Caco-2 (cell line): ENCODE data around the gene MARCHF10. TPM values are rescaled to one million over a fixed set of nuclear protein-coding genes. Genes with fewer than 3 reads are reported as not detected.

ENCODE experiments used
- BruUV-seq: library from RNA; stranded (reverse); fragments of 400-500 nt; replicated peaks from 2 replicates; lab custom pipeline; 2021; lab: Mats Ljungman, UMichigan
- CTCF ChIA-PET: fragments of 300-600 bp; sonication (Branson Sonifier 250); formaldehyde crosslinking; loops from one replicate; lab custom pipeline; 2022; ENCODE audit warnings: antibody characterized with exemption; lab: Charles Lee
- POLR2A ChIA-PET: fragments of 300-600 bp; sonication (Branson Sonifier 250); formaldehyde crosslinking; loops from one replicate; lab custom pipeline; 2022; ENCODE audit warnings: antibody characterized with exemption; lab: Charles Lee
- DNase-seq, 2 experiments: peaks; one replicate each; pipeline versions ENCODE4 v3.0.0 to v3.0.0-alpha.2; 2020 to 2022
- H3K27me3 ChIP-seq: replicated peaks from 2 replicates; pipeline ENCODE4 v1.6.0; 2011; ENCODE audit warnings: low read length; ENCODE audit not compliant: control insufficient read depth, insufficient read depth
- H3K36me3 ChIP-seq: 2 replicates; pipeline ENCODE4 v1.5.1; 2011; ENCODE audit warnings: low read length; ENCODE audit not compliant: control insufficient read depth, insufficient read depth
- H3K4me1 ChIP-seq: fragments of 250-450 bp; sonication (Bioruptor Pico); 2 replicates; pipeline ENCODE4 v1.5.1; 2020; ENCODE audit warnings: mild to moderate bottlenecking
- H3K4me3 ChIP-seq: 2 replicates; pipeline ENCODE4 v1.5.1; 2011; ENCODE audit warnings: low read depth, mild to moderate bottlenecking, control low read depth, low read length
- H3K9me3 ChIP-seq: fragments of 250-450 bp; sonication (Bioruptor Pico); 2 replicates; pipeline ENCODE4 v1.5.1; 2020; ENCODE audit warnings: mild to moderate bottlenecking, moderate library complexity
- H3K27ac Mint-ChIP-seq: one replicate; pipeline ENCODE4 v1.8.0; 2022; ENCODE audit warnings: mixed read lengths; ENCODE audit not compliant: unreplicated experiment
- H3K27me3 Mint-ChIP-seq: one replicate; pipeline ENCODE4 v1.8.0; 2022; ENCODE audit warnings: mixed read lengths; ENCODE audit not compliant: insufficient read depth, unreplicated experiment
- H3K36me3 Mint-ChIP-seq: one replicate; pipeline ENCODE4 v1.8.0; 2022; ENCODE audit warnings: mild to moderate bottlenecking, mixed read lengths; ENCODE audit not compliant: insufficient read depth, unreplicated experiment
- H3K4me1 Mint-ChIP-seq: one replicate; pipeline ENCODE4 v1.8.0; 2022; ENCODE audit warnings: low read depth, mixed read lengths; ENCODE audit not compliant: unreplicated experiment
- H3K4me3 Mint-ChIP-seq: one replicate; pipeline ENCODE4 v1.8.0; 2022; ENCODE audit warnings: mild to moderate bottlenecking, moderate library complexity, mixed read lengths; ENCODE audit not compliant: unreplicated experiment
- H3K9me3 Mint-ChIP-seq: one replicate; pipeline ENCODE4 v1.8.0; 2022; ENCODE audit warnings: mixed read lengths; ENCODE audit not compliant: unreplicated experiment
- intact Hi-C: fragments of 100-400 bp; cut with micrococcal nuclease; formaldehyde crosslinking; loops from one replicate; pipeline ENCODE4 v1.10.0; 2022; ENCODE audit not compliant: unreplicated experiment
- total RNA-seq: library from RNA; stranded (reverse); gene quantifications from 2 replicates; pipeline ENCODE4 v1.2.3, GENCODE V29; 2022
- TF ChIP-seq, protein P1 (sequence below), 2 experiments: fragments of 200-600 bp in 1 of 2; IDR thresholded peaks; 1 replicate in 1 of 2; 2 replicates in 1 of 2; pipeline versions ENCODE4 v1.5.1 to v1.8.0; 2011 to 2022; ENCODE audit warnings: antibody characterized with exemption in 1 of 2, control low read depth in 1 of 2, inconsistent platforms in 1 of 2, low read depth in 1 of 2, low read length in 1 of 2, mild to moderate bottlenecking in 1 of 2, moderate library complexity in 1 of 2; ENCODE audit not compliant: insufficient read depth in 1 of 2, severe bottlenecking in 1 of 2, unreplicated experiment in 1 of 2

MARCHF10 gene
- total RNA-seq, 1 experiment from 2014 or later, result not detected

DNA sequence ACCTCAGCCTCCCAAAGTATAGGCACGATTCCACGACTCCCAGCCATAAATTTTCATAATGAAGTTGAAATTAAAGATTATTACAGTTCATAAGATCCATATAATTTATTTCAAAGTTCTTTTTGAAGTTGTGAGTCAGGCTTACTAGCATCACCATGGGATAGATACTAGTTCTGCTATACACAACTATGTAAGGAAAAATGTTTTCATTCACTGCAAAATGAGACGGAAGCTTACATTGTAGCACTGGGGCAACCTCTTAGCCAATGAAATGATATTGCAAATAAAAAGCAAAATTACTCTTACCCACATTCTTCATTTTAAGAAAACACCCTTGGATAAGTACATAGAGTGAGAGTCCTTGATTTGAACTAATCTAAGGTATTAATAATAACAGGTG, 18.8 kb upstream of the MARCHF10 start:
- no peak for DNase-seq
- no peaks in the 10 kb centered on the region for H3K36me3 ChIP-seq
- TF ChIP-seq, protein P1, sequence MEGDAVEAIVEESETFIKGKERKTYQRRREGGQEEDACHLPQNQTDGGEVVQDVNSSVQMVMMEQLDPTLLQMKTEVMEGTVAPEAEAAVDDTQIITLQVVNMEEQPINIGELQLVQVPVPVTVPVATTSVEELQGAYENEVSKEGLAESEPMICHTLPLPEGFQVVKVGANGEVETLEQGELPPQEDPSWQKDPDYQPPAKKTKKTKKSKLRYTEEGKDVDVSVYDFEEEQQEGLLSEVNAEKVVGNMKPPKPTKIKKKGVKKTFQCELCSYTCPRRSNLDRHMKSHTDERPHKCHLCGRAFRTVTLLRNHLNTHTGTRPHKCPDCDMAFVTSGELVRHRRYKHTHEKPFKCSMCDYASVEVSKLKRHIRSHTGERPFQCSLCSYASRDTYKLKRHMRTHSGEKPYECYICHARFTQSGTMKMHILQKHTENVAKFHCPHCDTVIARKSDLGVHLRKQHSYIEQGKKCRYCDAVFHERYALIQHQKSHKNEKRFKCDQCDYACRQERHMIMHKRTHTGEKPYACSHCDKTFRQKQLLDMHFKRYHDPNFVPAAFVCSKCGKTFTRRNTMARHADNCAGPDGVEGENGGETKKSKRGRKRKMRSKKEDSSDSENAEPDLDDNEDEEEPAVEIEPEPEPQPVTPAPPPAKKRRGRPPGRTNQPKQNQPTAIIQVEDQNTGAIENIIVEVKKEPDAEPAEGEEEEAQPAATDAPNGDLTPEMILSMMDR (IDR thresholded peaks at IDR 0.05; ENCODE audit: insufficient read depth in 1 of 2, low read depth in 1 of 2, low read length in 1 of 2, severe bottlenecking in 1 of 2, unreplicated experiment in 1 of 2), result no peak
- no peaks in the 10 kb centered on the region for H3K9me3 ChIP-seq
- H3K36me3 Mint-ChIP-seq, result no peaks in the 10 kb centered on the region
- no peak overlapping the region for H3K27ac Mint-ChIP-seq
- ChIA-PET CTCF (no interaction called here), POLR2A (no interaction called here)
- no peaks in the 10 kb centered on the region for H3K4me1 Mint-ChIP-seq
- H3K9me3 Mint-ChIP-seq, result no peaks in the 10 kb centered on the region
- BruUV-seq, result no TSS peak
- H3K4me3 ChIP-seq, result no peak overlapping the region
- no peak overlapping the region for H3K4me3 Mint-ChIP-seq
- intact Hi-C loops, result no loop called here
- no peaks in the 10 kb centered on the region for H3K4me1 ChIP-seq
- peaks cover 6% of the 10 kb centered on the region for H3K27me3 Mint-ChIP-seq
- H3K27me3 ChIP-seq, result no peaks in the 10 kb centered on the region

DNA sequence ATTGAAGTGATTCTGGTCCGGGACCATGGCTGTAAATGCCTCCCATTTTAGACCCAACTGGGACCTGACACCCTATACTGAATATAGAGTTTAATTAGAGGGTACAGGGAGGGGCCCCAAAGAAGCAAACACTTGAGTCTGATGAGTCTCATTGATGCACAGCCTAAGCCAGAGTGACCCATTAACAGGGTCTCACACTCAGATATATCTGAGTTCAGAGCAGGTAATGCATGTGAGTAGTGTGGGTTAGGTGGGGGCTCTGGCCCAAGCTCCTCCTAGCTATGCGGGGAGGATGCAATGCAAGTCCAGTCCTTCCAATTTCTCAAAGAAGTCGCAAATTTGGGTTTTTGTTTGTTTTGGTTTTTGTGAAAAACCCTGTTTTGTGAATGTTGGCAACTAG, 17.1 kb upstream of the MARCHF10 start:
- peaks cover 3% of the 10 kb centered on the region for H3K27me3 Mint-ChIP-seq
- no peaks in the 10 kb centered on the region for H3K27me3 ChIP-seq
- H3K4me1 Mint-ChIP-seq, result peaks cover under 1% of the 10 kb centered on the region
- H3K9me3 ChIP-seq, result no peaks in the 10 kb centered on the region
- no peaks in the 10 kb centered on the region for H3K9me3 Mint-ChIP-seq
- H3K27ac Mint-ChIP-seq, result no peak overlapping the region
- intact Hi-C loops, result no loop called here
- TF ChIP-seq, protein P1 (IDR thresholded peaks at IDR 0.05; ENCODE audit: insufficient read depth in 1 of 2, low read depth in 1 of 2, low read length in 1 of 2, severe bottlenecking in 1 of 2, unreplicated experiment in 1 of 2), result no peak
- POLR2A ChIA-PET, result no interaction called here
- H3K4me3 ChIP-seq, result no peak overlapping the region
- 0 out of 2 replicates have a peak, but pooled peaks cover under 1% of the 10 kb centered on the region for H3K4me1 ChIP-seq
- BruUV-seq, result no TSS peak
- H3K36me3 Mint-ChIP-seq, result no peaks in the 10 kb centered on the region
- DNase-seq, result no peak
- H3K4me3 Mint-ChIP-seq, result no peak overlapping the region
- CTCF ChIA-PET, result no interaction called here
- no peaks in the 10 kb centered on the region for H3K36me3 ChIP-seq

DNA sequence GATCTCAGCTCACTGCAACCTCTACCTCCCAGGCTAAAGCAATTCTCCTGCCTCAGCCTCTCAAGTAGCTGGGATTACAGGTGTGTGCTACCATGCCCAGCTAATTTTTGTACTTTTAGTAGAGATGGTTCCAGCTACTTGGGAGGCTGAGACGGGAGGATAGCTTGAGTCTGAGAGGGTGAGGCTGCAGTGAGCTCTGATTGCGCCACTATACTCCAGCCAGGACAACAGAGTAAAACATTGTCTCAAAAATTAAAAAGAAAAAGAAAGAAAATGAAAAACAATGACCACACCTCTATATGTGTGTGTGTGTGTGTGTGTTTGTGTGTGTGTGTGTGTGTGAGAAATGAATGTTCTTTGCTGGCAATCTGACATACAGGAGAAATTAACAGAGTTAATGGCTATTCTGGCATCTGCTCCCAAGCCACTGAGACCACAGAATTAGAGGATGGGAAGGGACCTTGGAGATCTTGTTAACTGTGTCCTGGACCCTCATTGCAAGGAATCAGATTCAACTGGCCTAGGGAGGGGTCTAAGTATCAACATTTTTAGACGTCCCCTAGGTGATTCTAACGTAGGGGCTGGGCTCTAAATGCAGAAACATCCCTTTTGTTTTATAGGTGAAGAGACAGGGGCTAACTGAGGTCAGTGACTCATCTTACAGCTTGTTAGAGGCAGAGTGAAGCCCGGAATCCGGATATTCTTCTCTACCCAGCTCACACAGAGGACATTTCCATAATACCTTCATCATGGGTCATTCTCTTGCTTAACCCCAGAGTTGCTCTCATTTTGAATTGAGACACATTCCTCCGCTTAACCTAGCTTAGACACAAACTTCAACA, 16.4 kb upstream of the MARCHF10 start:
- Mint-ChIP-seq H3K4me3 (no peak overlapping the region), H3K4me1 (peaks cover 8% of the 10 kb centered on the region), H3K9me3 (peaks cover 4% of the 10 kb centered on the region), H3K27me3 (peaks cover 3% of the 10 kb centered on the region), H3K36me3 (no peaks in the 10 kb centered on the region), H3K27ac (no peak overlapping the region)
- TF ChIP-seq, protein P1 (IDR thresholded peaks at IDR 0.05; ENCODE audit: insufficient read depth in 1 of 2, low read depth in 1 of 2, low read length in 1 of 2, severe bottlenecking in 1 of 2, unreplicated experiment in 1 of 2), result no peak
- intact Hi-C loops, result no loop called here
- no peak overlapping the region for H3K4me3 ChIP-seq
- H3K9me3 ChIP-seq, result no peaks in the 10 kb centered on the region
- H3K27me3 ChIP-seq, result no peaks in the 10 kb centered on the region
- DNase-seq, result no peak
- BruUV-seq, result no TSS peak
- POLR2A ChIA-PET, result no interaction called here
- H3K4me1 ChIP-seq, result 0 out of 2 replicates have a peak, but pooled peaks cover 3% of the 10 kb centered on the region
- CTCF ChIA-PET, result no interaction called here
- H3K36me3 ChIP-seq, result no peaks in the 10 kb centered on the region
